Amniotic epithelial cell (primary cell): Measurements from ENCODE around the gene BICDL2.

Experiments
- DNase-seq: peaks from one replicate; pipeline ENCODE4 v3.0.0-alpha.2; 2010; ENCODE audit warnings: low read depth

The BICDL2 gene

DNA sequence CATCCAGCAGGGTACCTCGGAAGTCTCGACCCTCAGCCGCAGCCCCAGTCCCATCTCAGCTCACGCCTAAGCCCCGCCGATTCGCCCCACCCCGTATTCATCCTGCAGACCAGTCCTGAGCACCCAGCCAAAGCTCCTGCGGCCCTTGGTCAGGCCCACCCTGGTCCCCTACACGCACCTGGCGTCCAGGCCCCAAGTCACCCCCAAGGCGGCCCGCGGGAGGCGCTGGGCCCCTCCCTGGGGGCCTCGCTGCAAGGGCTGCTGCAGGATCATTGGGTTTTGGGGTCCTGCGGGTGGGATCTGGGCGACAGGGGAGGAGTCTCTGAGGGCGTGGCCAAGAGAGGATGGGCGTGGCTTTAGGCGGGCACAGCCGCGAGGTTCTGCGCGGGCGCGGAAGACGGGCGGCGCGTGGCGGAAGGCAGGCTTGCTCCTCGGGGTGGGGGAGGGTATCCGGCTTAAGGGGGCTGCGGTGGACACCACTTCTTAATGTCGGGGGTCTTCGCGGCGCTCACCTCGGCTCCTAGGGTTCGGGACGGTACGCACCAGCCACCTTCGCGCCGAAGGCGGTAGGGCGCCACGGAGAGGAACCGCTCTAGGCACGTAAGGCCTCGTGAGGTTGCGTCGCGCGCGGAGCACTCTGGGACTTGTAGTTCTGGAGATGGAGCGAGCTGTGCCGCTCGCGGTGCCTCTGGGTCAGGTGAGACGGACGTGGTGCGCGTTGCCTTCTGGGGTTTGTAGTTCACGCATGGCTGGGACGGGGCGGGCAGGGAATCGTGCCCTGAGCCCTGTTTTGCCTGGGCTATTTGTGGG lies 12.9 kb downstream of the BICDL2 start, which contains the start of the genes HCFC1R1 and THOC6:
Gene HCFC1R1, minus strand, starts transcription at position 274 of the 810 bp plus-strand sequence. Its CDS starts 1 bp downstream, at position 273.
Gene THOC6, plus strand, starts transcription at position 367 of the 810 bp plus-strand sequence. Its CDS starts 292 bp downstream, at position 659.
- DNase-seq: peak; percentile 97

DNA sequence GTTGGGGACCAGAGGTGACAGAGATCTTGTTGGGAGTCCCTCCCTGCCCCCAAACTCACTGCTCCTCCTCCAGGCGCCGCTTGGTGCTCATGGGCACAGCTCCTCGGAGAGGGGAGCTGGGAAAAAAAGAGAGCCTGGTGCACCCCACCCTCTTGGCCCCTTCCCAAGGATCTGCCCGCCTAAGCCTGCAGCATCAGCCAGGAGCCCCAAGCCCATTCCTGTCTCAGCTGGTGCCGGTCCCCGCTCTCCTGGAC lies 13.4 kb downstream of the BICDL2 start:
- peak; percentile 60 for DNase-seq

DNA sequence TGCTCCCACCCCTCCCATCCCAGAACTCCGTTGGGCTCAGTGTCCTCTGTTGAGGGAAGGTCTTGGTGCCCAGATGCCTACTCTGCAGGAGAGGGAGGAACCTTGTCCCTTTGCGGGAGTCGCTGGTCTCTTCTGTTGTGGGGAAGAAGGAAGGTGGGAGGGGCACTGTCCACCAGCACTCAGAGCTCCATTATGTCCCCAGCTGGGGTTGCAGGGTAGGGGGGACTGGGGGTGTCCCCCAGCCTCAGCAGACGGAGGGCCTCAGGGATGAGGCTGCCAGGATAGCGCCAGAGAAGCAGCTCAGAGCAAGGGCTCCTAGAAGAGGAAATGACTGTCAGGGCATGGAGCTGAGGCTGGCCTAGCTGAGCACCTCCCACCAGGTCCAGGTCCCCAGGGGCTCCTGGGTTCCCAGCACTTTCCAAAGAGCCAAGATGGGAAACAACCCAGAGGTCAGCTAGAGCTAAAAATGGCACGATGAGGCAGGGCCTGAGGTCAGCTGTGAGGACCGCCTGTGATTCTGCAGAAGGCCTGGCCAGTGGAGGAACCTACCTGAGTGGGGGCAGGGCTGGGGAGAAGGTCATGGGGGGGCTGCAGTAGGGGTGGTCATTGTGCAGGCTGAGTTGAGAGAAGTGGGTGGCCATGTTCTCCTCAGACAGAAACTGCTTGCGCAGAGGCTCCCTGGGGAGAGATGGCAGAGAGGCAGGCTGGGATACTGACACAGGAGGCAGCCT lies 13.9 kb downstream of the BICDL2 start:
- no peak for DNase-seq

DNA sequence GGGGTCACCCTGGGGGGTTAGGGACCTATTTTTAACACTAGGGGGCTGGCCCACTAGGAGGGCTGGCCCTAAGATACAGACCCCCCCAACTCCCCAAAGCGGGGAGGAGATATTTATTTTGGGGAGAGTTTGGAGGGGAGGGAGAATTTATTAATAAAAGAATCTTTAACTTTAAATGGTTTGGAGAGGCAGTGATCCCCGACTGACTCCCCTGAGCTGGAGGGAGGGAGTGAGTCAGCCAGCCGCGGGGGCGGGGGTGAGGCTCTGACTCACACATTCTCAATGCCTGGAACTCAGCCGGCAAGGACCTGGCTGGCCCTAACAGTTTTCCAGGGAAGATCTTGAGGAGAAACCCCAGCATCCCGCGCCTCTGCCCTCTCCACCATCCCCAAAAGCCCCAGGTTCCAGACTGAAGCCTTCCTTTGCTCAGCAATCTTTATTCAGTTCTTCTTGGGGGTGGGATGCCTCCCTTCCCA lies 14.5 kb downstream of the BICDL2 start:
- DNase-seq: peak; percentile 95

DNA sequence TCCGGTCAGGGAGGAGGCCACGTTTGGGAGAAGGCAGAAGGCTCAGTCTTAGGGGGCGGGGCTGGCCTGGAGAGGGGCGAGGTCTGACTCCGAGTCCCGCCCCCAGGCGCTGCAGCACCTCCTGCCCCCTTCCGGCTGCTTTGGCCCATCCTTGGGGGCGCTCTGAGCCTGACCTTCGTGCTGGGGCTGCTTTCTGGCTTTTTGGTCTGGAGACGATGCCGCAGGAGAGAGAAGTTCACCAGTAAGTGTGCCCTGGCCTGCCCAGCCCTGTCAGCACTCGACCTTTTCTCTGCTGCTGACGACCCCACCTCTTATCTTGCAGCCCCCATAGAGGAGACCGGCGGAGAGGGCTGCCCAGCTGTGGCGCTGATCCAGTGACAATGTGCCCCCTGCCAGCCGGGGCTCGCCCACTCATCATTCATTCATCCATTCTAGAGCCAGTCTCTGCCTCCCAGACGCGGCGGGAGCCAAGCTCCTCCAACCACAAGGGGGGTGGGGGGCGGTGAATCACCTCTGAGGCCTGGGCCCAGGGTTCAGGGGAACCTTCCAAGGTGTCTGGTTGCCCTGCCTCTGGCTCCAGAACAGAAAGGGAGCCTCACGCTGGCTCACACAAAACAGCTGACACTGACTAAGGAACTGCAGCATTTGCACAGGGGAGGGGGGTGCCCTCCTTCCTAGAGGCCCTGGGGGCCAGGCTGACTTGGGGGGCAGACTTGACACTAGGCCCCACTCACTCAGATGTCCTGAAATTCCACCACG lies 15.1 kb downstream of the BICDL2 start:
- DNase-seq: peak; percentile 94

DNA sequence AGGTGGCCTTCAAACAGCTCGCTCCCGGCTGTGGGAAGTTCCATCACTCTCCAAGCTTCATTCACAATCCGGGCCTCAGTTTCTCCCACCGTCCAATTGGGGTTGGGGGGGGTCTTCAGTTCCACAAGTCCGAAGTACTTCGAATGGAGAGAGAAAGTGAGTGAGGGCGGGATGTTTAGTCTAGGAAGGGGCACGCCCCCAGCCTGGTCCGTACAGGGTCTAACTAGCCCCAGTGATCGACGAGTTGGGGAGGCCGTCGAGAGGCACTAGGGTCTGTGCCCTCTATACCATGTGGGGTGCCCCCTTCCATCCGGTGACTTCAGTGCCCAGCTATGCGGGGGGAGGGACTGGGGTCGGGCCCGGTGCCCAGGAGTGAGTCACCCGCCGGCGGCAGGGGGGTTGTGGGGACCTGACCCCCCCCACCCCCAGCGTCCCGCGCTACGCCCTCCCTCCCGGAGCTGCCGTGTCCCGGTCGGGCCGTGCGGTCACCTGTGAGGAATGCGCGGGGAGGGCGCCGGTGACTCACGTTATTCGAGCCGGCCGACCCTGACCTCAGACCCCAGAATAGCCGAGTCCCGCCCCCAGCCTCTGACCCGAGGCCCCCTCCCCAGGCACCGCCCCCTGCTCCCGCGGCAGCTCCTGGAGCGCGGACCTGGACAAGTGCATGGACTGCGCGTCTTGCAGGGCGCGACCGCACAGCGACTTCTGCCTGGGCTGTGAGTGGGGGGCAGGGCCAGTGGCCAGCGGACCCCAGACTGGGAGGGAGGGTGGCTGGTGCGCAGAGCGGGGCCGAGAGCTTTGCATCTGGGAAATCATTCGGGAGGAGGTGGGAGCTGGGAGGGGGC lies 15.9 kb downstream of the BICDL2 start:
- DNase-seq: peak; percentile 84

DNA sequence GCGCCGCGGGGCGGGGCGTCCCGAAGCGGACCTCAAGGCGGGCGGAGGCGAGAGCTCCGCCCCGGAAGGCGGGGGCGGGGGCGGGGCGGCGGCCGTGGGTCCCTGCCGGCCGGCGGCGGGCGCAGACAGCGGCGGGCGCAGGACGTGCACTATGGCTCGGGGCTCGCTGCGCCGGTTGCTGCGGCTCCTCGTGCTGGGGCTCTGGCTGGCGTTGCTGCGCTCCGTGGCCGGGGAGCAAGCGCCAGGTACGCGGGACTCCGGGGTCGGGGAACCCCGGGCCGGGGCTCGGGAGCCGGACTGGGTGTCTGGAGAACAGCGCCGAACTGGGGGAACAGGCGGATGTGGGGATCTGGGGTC lies 16.5 kb downstream of the BICDL2 start, which contains the start of gene TNFRSF12A:
Gene TNFRSF12A, plus strand, starts transcription at position 122 of the 357 bp plus-strand sequence. Its CDS starts 30 bp downstream, at position 152.
- DNase-seq: peak; percentile 51

DNA sequence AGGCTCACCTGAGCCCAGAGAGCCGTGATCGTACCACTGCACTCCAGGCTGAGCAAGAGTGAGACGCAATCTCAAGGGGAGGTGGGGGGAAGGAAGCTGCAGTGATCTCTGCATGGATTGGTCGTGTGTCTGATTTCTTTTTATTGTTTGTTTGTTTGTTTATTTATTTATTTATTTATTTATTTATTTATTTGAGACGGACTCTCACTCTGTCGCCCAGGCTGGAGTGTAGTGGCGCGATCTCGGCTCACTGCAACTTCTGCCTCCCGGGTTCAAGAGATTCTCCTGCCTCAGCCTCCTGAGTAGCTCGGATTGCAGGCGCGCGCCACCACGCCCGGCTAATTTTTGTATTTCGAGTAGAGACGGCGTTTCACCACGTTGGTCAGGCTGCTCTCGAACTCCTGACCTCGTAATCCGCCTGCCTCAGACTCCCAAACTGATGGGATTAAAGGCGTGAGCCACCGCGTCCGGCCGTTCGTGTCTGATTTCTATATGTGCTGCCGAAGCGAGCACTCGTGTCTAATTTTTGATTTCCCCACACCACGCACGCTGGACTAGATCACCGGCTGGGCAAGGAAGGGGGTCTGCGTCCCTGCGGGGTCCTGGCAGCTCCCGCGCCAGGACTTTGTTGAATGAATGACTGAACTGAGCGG lies 17.0 kb downstream of the BICDL2 start:
- no peak for DNase-seq

DNA sequence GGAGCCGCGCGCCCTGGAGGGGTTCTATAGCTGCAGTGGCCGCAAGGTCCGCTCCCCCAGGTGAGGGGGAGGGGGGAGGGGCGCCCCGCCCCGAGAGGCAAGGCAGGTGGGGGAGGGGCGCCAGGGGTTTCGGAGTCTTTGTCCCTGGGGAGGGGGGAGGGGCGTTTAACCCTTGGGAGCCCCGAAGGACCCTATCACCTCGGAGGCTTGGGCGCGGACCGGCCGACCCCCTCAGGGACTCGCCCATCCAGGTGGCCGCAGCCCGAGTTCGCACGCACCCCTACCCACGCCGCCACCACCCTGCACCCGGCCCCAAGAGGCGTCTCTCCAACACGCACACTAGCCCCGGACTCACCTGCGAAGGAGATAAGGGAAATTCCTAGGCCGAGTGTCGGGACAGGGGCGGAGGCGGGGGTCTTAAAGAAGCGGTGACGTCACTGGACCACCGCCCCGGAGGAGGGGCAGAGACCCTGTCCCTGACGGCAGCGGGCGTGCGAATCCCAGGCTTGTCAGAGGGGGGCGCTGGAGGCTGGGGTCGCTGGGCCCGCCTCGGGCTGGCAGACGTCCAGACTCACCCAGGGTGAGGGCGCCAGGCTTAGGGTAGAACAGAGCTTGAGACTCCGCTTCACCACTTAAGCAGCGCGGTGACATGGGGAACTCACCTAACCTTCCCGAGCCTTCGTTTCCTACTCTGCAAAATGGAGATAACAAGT lies 18.8 kb downstream of the BICDL2 start, which contains the start of gene CLDN6:
Gene CLDN6, minus strand, starts transcription at position 390 of the 713 bp plus-strand sequence. CDS start 2,162 bp downstream, outside the sequence.
- no peak for DNase-seq

DNA sequence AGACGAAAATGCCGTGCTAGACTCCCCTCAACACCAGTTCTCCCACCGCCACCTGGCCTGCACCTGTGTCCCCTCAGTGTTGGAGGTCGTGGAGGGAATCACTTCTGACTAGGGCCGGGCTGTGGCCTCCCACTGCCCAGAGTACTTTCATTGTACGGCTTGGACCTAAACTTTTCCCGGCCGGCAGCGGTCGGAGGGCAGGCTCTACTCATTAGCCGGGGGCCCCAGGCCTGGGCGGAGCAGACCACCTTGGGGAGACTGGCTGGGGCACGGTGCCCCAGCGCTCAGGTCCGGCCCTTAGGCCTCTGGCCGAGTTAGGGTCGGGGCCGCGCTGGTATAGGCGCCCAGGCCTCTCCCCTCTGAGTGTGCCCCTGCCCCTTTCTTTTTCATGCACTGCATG lies 19.4 kb downstream of the BICDL2 start:
- no peak for DNase-seq

DNA sequence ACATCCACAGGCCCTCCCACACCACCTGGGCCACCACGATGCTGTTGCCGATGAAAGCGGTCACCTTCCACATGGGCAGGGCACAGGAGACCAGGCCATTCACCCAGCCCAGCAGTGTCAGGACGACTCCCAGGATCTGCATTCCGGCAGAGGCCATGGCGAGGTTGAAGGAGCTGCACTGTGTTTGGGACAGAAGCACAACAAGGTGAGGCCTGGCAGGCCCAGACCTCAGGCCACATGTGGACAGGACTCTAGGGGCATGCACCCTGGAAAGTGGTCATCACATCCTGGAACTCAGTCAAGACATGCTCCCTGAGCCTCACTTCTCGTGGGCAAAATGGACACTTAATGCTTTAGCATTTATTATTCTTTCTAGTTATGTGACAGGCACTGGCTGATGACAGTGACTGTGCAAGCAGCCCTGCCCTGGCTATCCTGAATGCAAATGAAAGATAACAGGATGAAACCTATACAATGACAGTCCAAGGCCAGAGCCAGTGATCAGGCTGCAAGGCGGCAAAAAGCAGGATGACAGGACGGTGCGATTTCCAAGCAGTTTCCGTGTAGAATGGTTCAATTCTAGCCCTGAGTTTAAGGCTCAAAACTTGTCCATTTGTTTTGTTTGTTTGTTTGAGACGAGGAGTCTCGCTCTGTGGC lies 20.8 kb downstream of the BICDL2 start:
- DNase-seq: no peak

DNA sequence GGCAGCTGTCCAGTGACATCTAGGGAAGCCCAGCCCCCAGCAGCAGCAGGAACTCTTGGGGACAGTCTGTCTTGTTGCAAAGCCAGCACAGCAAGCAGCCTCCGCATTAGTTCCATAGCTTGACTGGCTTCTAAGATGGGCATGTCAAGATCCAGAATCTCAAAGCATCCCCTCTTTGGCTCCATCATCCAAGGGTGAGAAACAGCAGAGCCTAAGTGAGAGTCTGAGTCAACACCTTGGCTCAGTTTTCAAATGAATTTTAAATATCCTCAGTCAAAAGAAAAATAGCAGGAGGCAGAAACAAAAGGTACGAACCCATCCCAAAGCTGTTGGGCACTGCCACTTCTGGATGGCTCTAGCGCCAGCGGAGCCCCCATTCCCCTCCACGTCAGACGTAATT lies 21.8 kb downstream of the BICDL2 start:
- DNase-seq: no peak

DNA sequence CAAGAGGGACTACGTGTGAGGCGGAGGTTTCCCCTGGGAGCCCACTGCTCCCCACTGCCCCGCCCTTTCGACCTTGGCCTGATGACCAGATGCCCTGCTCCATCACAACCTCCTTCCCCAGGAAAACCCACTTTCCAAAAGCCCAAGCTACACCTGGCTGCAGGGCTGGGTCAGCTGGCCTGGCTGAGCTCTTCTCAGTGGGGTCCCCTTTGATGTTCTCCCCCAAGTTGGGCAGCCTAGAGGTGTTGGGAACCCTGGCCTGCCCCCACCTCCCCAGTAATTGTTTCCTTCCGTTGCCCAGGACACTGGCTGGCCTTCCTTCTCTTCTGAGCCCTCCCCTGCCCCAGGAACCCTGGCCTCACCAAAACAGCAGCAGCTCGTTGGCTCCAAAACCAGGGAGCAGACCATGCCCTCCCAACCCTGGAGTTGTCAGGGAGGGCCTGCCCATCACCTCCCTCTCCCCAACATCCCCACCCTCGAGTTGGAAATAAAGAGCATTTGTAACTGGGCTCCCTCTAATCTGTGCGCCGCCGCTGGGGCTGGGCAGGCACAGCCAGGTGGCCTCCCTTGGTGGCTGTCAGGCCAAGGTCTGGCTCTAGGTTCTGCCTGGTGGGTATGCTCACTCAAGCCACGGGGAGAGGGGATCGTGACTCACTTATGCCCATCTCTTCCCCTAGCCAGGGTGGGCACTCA lies 22.6 kb downstream of the BICDL2 start:
- no peak for DNase-seq

DNA sequence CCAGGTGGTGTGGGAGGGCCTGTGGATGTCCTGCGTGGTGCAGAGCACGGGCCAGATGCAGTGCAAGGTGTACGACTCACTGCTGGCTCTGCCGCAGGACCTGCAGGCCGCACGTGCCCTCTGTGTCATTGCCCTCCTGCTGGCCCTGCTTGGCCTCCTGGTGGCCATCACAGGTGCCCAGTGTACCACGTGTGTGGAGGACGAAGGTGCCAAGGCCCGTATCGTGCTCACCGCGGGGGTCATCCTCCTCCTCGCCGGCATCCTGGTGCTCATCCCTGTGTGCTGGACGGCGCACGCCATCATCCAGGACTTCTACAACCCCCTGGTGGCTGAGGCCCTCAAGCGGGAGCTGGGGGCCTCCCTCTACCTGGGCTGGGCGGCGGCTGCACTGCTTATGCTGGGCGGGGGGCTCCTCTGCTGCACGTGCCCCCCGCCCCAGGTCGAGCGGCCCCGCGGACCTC lies 23.2 kb downstream of the BICDL2 start:
- no peak for DNase-seq

DNA sequence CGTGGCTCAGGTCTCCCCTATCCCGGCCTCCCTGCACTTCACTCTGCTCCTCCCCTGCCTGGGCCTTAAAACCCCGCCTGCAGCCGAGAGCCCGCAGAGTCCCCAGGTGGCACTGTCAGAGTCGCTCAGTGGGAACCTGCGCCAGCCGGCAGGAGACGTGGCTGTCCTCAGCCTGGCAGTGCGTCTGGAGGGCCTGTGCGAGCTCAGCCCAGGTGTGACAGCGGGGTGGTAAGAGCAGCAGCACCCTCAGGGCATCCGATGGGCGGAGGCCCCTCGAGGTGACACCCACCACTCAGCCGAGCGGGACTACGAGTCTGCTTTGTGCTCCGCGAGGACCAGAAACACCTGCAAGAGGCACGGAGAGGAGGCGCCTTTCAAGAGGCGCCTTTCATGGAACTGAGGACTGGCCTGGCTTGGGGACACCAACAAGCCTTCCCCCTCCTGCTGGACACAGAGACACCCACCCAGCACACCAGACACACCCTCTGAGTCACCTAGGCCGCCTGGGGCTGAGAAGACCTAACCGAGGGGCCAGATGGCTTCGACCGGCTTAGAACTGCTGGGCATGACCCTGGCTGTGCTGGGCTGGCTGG lies 23.8 kb downstream of the BICDL2 start, which contains the start of gene CLDN9:
Gene CLDN9, plus strand, starts transcription at position 96 of the 593 bp plus-strand sequence. Its CDS starts 440 bp downstream, at position 536.
- no peak for DNase-seq

DNA sequence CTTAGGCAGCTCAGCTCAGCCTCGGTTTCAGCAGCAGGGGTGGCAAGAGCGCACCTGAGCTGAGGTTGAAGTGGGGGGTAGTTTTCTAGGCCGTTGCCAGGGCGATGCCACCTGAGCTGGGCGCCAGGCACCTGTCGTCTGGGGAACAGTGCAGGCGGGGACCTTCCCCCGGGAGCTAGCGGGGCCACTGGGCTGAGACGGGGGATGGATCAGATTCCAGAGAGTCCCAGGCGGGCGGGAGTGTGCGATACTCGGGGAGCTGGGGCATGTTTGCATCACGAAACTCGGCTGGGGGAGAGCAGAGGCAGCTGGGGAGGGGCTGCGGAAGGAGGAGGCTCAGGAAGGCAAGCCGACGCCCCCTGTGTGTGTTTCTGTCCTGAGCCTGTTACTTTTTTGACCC lies 24.5 kb downstream of the BICDL2 start:
- DNase-seq: no peak

DNA sequence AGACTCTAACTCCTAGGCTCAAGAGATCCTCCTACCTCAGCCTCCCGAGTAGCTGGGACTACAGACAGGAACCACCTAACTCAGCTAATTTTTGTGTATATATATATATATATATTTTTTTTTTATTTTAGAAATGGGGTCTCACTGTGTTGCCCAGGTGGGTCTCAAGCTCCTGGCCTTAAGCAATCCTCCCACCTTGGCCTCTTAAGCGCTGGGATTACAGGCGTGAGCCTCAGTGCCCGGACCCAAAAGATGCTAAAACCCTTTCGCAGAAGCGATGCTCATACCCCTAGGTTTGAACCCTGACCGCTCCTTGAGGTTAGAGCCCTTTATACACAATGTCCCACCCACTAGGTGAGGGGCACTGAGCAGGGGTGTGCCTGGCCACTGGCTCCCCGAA lies 26.2 kb downstream of the BICDL2 start:
- DNase-seq: no peak
